ENCODE data around the gene AK5.

- TF ChIP-seq CTCF (IDR thresholded peaks at IDR 0.05) (no peak), TCF7L2 (IDR thresholded peaks at IDR 0.05; ENCODE audit: low read depth, low read length) (no peak), POLR2AphosphoS5 (IDR thresholded peaks at IDR 0.05; ENCODE audit: low read depth, low read length) (no peak), REST (IDR thresholded peaks at IDR 0.05; ENCODE audit: insufficient read depth in 1 of 2, low read depth in 2 of 2, low read length in 1 of 2) (no peak), SIN3A (IDR thresholded peaks at IDR 0.05; ENCODE audit: borderline replicate concordance, insufficient read depth, low read depth, low read length) (no peak)
These were observed 507 bp downstream of the AK5 start for GRCh38 chr1:77282187-77282865.
